Activated effector memory CD4-positive, alpha-beta T cell treated with Interleukin-2 at 50 U/mL for 16 hours (primary cell): Measurements from ENCODE around the gene GRIP2.

Experiments used
- DNase-seq: peaks from one replicate; pipeline ENCODE4 v3.0.0-alpha.2; 2020

GRIP2 gene

DNA sequence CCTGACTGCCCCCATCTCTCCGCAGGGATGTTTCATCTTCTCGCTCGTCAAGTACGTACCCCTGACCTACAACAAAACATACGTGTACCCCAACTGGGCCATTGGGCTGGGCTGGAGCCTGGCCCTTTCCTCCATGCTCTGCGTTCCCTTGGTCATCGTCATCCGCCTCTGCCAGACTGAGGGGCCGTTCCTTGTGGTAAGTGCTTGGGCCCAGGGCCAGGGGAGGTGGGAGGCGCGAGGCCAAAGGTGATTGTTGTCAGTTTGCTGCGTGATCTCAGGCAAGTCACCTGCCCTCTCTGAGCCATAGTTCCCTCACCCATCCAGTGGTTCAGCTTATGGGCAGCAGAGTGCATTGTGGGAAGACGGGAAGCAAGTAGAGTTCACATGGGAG, 58.5 kb downstream of the GRIP2 start:
- no peak for DNase-seq

DNA sequence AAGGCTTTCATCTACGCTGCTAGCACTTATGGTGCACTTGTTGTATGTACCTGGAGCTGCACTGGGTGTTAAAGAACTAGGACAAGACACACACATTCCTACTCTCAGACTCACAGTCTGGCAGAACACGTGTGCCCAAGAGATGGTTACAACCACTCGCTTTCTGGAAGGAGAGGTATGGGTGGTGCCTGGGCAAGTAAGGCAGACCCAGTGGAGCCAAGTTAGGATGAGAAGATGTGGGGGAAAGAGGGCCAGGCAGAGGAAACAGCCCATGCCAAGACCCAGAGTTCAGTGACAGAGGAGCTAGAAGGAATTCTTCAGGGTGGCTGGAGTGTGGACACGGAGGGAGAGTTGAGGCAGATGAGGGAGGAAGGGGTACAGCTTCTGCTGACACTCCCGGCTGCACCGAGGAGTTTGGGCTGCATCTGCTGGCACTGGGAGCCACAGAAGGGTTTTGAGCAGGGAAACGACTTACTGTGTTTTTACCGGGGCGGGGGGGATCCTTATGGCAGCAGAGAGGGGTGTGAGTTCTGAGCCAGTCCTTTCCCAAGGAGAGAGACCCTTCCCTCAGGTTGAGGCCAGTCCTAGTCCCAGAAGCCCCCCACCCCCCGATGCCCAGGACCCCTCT, 59.0 kb downstream of the GRIP2 start:
- DNase-seq, result no peak

DNA sequence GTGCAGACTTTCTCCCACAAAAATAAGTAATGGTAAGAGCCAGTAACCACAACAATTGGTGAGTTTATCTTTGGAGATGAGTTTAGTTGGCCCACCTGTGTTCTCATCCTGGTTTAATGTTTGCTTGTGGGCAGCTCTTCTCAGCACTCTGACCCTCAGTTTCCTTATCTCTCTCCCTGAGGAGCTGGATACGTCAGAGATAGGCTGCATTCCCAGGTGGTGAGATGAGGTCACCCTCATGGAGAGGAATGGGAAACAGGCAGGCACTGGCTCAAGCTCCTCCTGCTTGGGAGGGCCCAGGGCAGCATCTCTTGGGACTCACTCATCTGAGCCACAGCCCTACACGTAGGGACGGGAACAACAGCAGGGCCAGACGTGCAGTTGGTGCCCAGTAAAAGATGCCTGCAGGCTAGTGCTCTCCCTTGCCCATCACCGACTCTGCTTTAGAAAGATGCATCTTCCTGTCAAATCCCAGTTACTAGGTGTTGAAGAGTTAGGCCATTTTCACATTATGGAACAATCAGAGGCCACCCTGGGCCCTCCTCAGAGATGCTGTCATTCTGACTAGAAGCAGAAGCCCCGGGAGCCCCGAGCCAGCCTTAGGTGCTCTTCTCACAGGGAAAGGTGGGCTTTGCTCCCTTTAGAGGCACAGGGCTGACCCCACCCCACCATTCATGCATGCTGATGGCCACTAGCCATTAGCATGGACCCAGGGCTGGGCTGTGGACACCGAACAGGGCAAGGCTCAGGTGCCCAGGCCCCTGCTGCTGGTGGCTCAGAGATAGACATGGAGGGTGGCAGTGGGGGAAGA, 59.7 kb downstream of the GRIP2 start:
- no peak for DNase-seq

GRCh38 chr3:14479591-14479990, 60.6 kb downstream of the GRIP2 start:
- no peak for DNase-seq

- DNase-seq, result no peak
These were observed 61.1 kb downstream of the GRIP2 start for GRCh38 chr3:14478956-14479550.

- no peak for DNase-seq
These were observed 62.7 kb downstream of the GRIP2 start for GRCh38 chr3:14477311-14477935.

GRCh38 chr3:14476583-14477265, 63.4 kb downstream of the GRIP2 start:
- no peak for DNase-seq

DNA sequence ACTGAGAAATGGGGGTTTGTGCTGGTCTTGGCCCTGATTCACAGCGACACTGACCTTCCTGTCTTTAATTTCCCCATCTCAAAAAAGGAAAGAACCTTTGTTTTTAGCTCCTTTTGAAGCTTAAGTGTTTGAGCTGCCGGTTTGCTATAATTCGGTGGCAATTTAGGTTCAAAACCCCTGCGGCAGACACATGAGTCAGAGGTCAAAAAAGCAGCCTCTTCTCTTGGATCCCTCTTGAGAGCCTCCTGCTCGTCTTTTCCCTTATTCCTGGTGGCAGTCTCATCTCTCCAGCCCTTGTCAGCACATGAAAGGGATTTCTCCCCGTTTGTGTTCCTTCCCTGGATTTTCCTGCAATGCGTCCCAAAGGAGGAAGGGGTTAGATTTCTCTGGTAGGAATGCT, 64.5 kb downstream of the GRIP2 start:
- no peak for DNase-seq

DNA sequence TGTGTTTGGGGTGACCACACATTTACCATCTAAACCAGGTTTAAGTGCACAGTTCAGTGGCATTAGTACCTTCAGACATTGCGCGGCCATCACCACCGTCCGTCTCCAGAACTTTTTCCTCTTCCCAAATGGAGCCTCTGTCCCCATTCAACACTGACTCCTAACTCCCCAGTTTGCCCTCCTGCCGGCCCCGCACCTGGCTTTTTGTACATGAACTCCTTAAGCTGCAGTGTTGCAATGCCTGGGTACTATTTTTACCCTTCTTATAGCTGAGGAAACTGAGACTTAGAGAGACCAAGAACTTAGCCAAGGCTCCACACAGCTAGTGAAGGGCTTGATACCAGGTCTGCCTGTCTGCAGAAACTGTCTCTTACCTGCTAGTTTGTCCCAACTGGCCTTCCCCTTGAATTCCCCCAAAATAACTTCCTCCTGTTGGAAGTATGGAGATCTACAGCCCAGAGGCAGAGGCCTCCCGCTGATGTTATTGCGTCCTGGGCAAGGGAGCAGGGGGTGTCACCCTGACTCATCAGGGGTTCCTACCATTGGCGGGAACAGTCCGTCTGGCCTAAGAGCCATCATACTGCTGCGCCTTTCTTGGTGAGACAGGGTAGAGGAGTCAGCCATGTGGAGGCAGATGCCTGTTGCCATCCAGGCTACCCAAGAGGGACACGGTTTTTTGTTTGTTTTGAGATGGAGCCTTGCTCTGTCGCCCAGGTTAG, 65.6 kb downstream of the GRIP2 start:
- DNase-seq, result no peak

DNA sequence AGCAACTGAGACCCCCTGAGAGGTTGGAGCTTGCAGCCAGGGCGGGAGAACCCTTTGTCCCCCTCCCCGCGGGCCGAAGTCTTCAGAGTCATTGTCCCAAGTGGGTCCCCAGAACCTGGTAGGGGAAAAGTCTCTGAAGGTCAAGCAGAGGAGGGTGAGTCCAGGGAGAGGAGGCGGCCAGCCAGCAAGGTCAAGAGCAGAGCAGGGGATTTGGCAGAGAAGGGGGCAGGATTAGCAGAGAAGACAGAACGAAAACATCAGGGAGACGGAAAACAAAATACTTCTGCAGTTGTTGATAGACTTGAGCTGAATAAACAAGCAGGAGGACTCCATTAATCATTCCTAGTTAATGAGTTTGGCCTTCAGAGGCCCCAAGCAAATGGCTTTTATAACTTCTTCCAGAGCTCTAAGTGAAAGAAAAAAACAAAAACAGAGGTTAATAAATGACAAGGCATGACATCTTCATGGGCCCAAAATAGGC, 66.7 kb downstream of the GRIP2 start:
- no peak for DNase-seq

- DNase-seq, result no peak
These were observed 67.4 kb downstream of the GRIP2 start for GRCh38 chr3:14472471-14473351.

DNA sequence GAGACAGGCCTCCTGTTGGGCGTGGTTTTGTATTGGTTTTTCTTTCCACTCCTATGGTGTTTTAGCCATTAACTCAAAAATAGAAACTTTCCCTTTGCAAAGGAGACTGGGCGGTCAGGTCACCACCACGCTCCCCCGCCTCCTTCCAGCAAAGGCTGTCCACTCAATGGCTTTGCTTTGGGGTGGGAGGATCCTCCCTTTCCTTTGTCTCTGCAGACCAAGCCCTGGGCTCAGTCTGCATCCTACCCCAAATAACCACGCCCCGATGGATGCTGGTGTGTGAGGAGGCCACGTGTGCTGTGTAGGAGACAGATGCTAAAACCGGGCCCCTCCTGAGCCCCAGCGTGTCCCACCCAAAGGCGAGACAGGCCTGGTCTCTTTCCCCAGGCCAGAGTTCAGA, 68.5 kb downstream of the GRIP2 start:
- DNase-seq, result no peak

DNA sequence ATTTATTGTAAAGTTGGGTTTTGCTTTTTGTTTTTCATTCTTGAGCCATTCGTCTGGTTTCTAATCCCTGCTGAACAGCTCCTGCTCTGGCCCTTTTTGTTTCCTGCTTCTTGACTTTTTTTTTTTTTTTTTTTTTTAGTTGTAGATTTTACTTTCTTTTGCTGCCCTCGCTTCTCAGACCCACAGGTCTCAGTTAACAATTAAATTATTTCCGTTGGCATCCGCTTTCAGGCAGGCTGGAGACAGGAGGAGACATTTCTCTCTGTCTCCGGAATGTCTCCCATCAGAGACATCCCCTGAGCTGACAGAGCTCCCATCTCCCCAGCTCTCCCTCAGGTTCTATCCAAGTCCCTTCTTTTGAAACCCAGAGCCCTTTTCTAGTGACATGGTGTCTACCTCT, 69.1 kb downstream of the GRIP2 start:
- no peak for DNase-seq

- no peak for DNase-seq
These were observed 69.7 kb downstream of the GRIP2 start for GRCh38 chr3:14470461-14470860.

- no peak for DNase-seq
These were observed 71.5 kb downstream of the GRIP2 start for GRCh38 chr3:14468621-14468981.

DNA sequence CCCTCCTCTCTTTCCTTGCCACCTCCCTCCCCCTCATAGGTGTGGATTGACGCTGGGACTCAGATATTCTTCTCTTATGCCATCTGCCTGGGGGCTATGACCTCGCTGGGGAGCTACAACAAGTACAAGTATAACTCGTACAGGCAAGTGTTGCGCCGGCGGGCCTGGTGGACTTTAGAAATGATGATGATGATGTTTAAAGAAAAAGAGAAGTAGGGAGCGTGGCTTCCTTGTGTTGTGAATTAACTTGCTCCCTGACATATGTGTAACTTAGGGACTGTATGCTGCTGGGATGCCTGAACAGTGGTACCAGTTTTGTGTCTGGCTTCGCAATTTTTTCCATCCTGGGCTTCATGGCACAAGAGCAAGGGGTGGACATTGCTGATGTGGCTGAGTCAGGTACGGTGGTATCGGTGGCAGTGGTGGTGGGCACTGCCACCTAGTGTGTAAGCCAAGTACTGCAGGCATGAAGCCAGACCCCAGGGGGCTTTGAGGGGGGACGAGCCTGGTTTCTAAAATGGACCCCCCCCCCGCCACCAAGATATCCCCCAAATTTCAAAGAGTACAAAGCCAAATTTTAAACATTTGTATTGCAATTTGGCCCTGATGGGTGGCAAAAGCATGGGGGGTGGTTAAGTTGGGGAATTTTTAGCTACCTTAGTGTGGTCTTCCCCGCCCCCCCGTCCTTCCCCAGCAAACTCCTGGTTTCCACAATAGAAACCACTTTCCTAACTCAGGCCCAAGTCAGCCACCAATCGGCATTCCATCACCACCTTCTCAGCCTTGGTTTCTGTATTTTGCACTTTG, 72.1 kb downstream of the GRIP2 start:
- DNase-seq, result peak; percentile 14

DNA sequence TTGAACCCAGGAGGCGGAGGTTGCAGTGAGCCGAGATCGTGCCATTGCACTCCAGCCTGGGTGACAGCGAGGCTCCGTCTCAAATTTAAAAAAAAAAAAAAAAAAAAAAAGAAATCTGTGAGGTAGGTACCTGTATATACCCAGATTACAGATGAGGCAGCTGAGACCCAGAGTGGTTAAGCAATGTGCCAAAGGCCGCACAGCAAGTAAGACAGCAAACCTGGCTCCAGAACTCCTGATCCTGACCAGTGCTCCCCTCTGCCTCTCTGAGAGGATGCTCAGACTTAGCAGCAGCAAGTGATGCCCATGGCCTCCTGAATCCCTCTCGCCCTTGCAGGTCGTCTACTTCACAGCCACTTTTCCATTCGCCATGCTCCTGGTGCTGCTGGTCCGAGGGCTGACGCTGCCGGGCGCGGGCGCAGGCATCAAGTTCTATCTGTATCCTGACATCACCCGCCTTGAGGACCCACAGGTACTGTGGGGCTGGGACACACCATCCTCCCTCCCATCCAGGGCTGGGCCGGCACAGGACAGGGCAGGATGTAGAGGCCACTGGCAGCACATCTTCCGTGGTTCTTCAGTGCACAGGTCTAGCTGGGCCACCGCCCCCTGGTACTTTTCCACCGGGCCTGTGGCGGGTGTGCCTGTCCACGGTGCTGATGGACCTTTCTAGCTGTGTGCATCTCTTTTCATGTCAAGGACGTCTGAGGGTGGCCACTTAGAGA, 73.8 kb downstream of the GRIP2 start:
- no peak for DNase-seq

DNA sequence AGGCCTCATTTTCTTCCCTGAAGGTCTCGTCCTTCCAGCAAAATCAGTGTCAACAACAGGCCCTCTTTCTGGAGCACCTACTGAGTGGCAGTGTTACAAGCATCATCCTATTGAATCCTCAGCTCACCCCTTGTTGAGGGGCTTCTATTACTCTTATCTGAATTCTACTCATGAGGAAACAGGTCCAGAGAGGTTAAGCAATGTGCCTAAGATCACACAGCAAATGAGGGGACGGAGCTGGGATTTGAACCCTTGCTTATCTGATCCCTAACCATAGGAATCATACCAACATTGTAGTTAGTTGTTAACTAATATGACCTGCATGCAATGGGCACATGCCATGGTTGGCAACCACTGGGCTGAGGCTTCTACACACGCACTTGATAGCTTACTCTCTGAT, 74.7 kb downstream of the GRIP2 start:
- DNase-seq, result no peak

GRCh38 chr3:14464521-14464920, 75.6 kb downstream of the GRIP2 start:
- DNase-seq, result no peak

DNA sequence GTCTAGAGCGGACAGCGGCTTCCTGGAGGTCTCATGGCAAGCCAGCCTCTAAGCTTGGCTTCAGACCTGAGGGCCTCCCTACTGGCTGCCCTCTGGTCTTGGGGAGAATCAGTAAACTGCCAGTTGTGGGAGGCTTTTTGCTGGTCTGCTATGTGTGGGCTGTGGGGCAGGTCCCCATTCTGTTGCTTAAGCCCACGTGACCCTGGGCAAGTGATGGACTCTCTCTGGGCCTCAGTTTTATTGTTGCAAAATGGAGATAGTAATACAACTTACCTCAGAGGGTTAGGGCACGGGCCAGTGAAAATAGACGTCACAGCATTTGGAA, 76.0 kb downstream of the GRIP2 start:
- no peak for DNase-seq
